ENCODE measurements around the gene ZCCHC9.
"Not testable (repeated sequence)": the region's sequence is repeated elsewhere in the genome, so short reads cannot be mapped to it uniquely, and the experiment has no call there.

ZCCHC9 gene

DNA sequence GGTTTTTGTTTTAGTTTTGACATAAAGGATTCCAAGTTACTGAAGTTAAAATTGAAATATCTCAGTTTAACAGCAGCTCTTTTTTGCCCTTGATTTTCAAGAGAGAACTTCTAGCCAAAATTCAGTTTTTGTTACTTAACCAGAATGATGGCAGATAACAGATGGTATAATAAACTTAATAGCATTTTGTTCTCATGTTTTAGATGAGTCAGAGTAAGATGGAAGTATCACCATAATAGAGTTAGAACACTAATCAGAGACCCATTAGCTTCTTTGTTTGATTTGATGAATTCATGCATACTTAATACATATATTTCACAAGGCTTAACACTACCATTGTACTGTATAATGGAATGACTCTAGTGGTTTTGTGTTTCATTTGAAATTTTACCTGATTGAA lies 11.9 kb downstream of the ZCCHC9 start:
- no peaks in the 10 kb centered on the region for H3K36me3 ChIP-seq (ENCODE audit: control insufficient read depth, insufficient read depth, low read length)
- no peak overlapping the region for H3K4me3 ChIP-seq (ENCODE audit: low read length)
- H3K9me3 ChIP-seq (ENCODE audit: control insufficient read depth, low read length): no peaks in the 10 kb centered on the region

DNA sequence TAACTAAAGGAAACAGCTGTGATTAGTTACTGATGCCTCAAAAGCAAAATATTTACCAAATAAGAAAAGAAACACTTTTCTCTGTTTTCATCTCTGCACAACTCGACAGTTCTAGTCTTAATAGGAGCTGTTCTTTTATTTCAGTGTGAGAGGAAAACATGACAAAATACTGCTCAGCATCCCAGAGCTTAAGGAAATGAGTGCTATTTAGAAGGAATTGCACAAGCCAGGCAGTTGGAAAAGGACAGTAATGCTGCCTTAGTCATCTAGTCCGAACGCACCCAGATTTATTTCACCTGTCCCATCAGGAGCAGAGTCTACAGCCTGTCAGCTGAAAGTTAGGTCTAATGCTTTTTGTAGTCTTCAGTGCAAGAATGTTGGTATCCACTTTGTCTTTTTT lies 12.3 kb downstream of the ZCCHC9 start:
- no peak overlapping the region for H3K4me3 ChIP-seq (ENCODE audit: low read length)
- H3K36me3 ChIP-seq (ENCODE audit: control insufficient read depth, insufficient read depth, low read length): no peaks in the 10 kb centered on the region
- no peaks in the 10 kb centered on the region for H3K4me1 ChIP-seq (ENCODE audit: control insufficient read depth, insufficient read depth, low read length)
- no peak overlapping the region for H3K9ac ChIP-seq (ENCODE audit: low read length)
- H3K9me3 ChIP-seq (ENCODE audit: control insufficient read depth, low read length): no peaks in the 10 kb centered on the region
- no peaks in the 10 kb centered on the region for H3K27me3 ChIP-seq (ENCODE audit: control insufficient read depth, insufficient read depth, low read length)

More for the DNA sequence above, 11.9 kb downstream of the ZCCHC9 start:
- H3K4me1 ChIP-seq (ENCODE audit: control insufficient read depth, insufficient read depth, low read length): no peaks in the 10 kb centered on the region
- no peak overlapping the region for H3K9ac ChIP-seq (ENCODE audit: low read length)
- no peaks in the 10 kb centered on the region for H3K27me3 ChIP-seq (ENCODE audit: control insufficient read depth, insufficient read depth, low read length)

DNA sequence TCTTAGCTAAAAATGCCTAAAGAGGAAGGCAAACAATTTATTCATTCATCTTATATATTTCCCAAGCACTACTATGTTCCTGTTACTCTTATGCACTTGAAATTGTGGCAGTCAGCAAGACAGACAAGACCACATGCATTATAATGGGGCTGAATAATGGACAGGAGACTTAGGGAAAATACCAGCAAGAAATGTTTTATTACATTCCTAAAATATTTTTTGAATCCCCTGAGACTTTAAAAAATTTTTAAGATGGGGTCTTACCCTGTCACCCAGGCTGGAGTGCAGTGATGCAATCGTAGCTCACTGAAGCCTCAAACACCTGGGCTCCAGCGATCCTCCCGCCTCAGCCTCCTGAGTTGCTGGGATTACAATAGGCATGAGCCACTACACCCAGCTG lies 13.2 kb downstream of the ZCCHC9 start:
- Histone ChIP-seq H3K4me3 (ENCODE audit: low read length) (no peak overlapping the region), H3K4me1 (ENCODE audit: control insufficient read depth, insufficient read depth, low read length) (no peaks in the 10 kb centered on the region), H3K36me3 (ENCODE audit: control insufficient read depth, insufficient read depth, low read length) (no peaks in the 10 kb centered on the region), H3K27me3 (ENCODE audit: control insufficient read depth, insufficient read depth, low read length) (no peaks in the 10 kb centered on the region), H3K9me3 (ENCODE audit: control insufficient read depth, low read length) (no peaks in the 10 kb centered on the region), H3K9ac (ENCODE audit: low read length) (no peak overlapping the region)

GRCh38 chr5:81315336-81315735 lies 13.9 kb downstream of the ZCCHC9 start:
- H3K27me3 ChIP-seq (ENCODE audit: control insufficient read depth, insufficient read depth, low read length): no peaks in the 10 kb centered on the region
- H3K9me3 ChIP-seq (ENCODE audit: control insufficient read depth, low read length): no peaks in the 10 kb centered on the region
- no peaks in the 10 kb centered on the region for H3K36me3 ChIP-seq (ENCODE audit: control insufficient read depth, insufficient read depth, low read length)
- H3K9ac ChIP-seq (ENCODE audit: low read length): no peak overlapping the region
- no peak overlapping the region for H3K4me3 ChIP-seq (ENCODE audit: low read length)
- H3K4me1 ChIP-seq (ENCODE audit: control insufficient read depth, insufficient read depth, low read length): no peaks in the 10 kb centered on the region

GRCh38 chr5:81315830-81316229 lies 14.4 kb downstream of the ZCCHC9 start:
- no peaks in the 10 kb centered on the region for H3K9me3 ChIP-seq (ENCODE audit: control insufficient read depth, low read length)
- no peaks in the 10 kb centered on the region for H3K27me3 ChIP-seq (ENCODE audit: control insufficient read depth, insufficient read depth, low read length)
- no peak overlapping the region for H3K9ac ChIP-seq (ENCODE audit: low read length)
- H3K4me1 ChIP-seq (ENCODE audit: control insufficient read depth, insufficient read depth, low read length): no peaks in the 10 kb centered on the region
- no peak overlapping the region for H3K4me3 ChIP-seq (ENCODE audit: low read length)
- no peaks in the 10 kb centered on the region for H3K36me3 ChIP-seq (ENCODE audit: control insufficient read depth, insufficient read depth, low read length)

GRCh38 chr5:81316571-81316970 lies 15.2 kb downstream of the ZCCHC9 start:
- no peak overlapping the region for H3K9ac ChIP-seq (ENCODE audit: low read length)
- no peak overlapping the region for H3K4me3 ChIP-seq (ENCODE audit: low read length)
- H3K9me3 ChIP-seq (ENCODE audit: control insufficient read depth, low read length): no peaks in the 10 kb centered on the region
- H3K27me3 ChIP-seq (ENCODE audit: control insufficient read depth, insufficient read depth, low read length): no peaks in the 10 kb centered on the region
- no peaks in the 10 kb centered on the region for H3K4me1 ChIP-seq (ENCODE audit: control insufficient read depth, insufficient read depth, low read length)
- H3K36me3 ChIP-seq (ENCODE audit: control insufficient read depth, insufficient read depth, low read length): no peaks in the 10 kb centered on the region

DNA sequence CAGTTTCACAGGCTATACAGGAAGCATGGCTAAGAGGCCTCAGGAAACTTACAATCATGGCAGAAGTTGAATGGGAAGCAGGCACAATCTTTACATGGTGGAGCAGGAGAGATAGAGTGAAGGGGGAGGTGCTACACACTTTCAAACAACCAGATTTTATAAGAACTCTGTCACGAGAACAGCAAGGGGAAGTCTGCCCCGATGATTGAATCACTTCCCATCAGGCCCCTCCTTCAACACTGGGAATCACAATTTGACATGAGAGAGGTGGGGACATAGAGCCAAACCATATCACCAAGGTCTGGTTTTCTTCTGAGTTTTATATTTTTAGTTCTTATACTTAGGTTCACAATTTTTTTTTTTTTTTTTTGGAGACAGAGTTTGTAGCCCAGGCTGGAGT lies 16.1 kb downstream of the ZCCHC9 start:
- Histone ChIP-seq H3K9ac (ENCODE audit: low read length) (no peak overlapping the region), H3K4me1 (ENCODE audit: control insufficient read depth, insufficient read depth, low read length) (no peaks in the 10 kb centered on the region), H3K27me3 (ENCODE audit: control insufficient read depth, insufficient read depth, low read length) (no peaks in the 10 kb centered on the region), H3K4me3 (ENCODE audit: low read length) (no peak overlapping the region), H3K36me3 (ENCODE audit: control insufficient read depth, insufficient read depth, low read length) (no peaks in the 10 kb centered on the region), H3K9me3 (ENCODE audit: control insufficient read depth, low read length) (no peaks in the 10 kb centered on the region)

DNA sequence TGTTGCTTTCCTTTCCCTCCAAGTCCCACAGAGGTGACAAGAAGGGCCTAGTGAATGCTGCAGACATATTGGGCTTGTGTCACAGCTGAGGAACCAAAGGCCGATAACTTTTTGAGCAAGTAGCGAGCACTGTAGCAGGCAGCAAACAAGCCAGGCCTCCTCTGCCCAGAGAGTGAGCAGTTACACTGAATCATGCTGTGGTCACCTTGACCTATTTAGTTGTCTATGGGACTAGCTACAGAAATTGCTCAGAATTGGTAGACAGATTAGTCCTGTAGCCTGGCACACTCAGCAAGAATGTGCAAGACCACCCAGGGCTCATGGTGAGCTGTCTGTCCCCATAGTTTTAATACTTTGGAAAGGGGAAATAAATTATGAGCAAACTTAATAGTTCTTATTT lies 25.2 kb downstream of the ZCCHC9 start:
- no peaks in the 10 kb centered on the region for H3K4me1 ChIP-seq (ENCODE audit: control insufficient read depth, insufficient read depth, low read length)
- no peaks in the 10 kb centered on the region for H3K36me3 ChIP-seq (ENCODE audit: control insufficient read depth, insufficient read depth, low read length)
- H3K9me3 ChIP-seq (ENCODE audit: control insufficient read depth, low read length): no peaks in the 10 kb centered on the region
- no peak overlapping the region for H3K9ac ChIP-seq (ENCODE audit: low read length)
- no peak overlapping the region for H3K4me3 ChIP-seq (ENCODE audit: low read length)
- no peaks in the 10 kb centered on the region for H3K27me3 ChIP-seq (ENCODE audit: control insufficient read depth, insufficient read depth, low read length)

DNA sequence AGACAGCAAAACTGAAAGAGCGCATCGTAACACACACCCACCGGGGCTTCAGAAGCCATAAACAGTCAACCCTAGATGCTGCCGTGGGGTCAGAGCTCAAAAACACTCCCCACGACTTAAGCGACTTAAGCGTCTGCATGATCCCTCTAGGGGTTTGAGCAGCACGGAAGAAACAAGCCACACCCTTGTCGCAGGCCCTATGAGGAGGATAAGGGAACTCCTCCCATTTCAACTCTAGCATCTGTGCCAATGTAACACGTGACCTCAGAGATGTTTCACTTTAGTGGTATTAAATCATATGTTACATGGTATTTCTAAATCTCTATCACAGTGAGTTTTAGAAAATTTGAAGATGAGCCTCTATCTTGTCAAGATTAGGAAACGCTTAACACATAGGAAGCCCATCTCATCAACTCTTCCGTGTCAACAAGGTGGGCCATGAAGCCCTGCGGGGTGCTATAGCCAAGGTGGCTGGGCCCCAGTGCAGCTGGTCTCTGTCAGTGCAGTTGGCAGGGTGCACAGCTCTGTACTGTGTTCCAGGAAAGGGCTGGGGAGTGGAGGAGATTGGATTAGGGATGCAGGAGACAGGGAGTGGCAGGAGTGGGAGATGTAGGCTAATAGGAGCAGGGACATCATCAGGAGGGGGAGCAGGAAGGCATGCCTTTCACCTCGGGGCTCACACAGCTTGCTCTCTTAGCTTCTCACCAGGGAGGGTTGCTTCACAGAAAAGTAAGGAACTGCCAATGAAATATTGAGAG lies 33.1 kb downstream of the ZCCHC9 start:
- Histone ChIP-seq H3K4me3 (ENCODE audit: low read length) (no peak overlapping the region), H3K4me1 (ENCODE audit: control insufficient read depth, insufficient read depth, low read length) (no peaks in the 10 kb centered on the region), H3K27me3 (ENCODE audit: control insufficient read depth, insufficient read depth, low read length) (no peaks in the 10 kb centered on the region), H3K36me3 (ENCODE audit: control insufficient read depth, insufficient read depth, low read length) (no peaks in the 10 kb centered on the region), H3K9ac (ENCODE audit: low read length) (no peak overlapping the region), H3K9me3 (ENCODE audit: control insufficient read depth, low read length) (no peaks in the 10 kb centered on the region)

DNA sequence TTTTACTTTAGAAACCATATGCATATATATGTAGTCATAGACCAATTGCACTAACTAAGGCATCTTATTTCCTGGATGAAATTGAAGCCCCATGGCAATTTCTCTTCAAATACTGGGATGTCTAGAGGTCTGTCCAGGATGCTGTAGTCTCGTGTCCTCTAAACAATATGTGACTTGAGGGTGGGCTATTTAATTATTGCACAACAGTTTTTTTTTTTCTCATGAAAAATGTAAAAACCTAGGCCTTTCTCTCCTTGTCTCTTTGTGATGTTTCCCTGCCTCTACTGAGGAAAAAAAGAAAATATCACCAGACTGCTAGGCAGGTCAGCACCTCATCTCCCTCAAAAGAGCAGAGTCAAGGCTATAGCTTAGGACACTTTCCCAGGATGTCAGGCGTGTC lies 34.6 kb downstream of the ZCCHC9 start:
- H3K36me3 ChIP-seq (ENCODE audit: control insufficient read depth, insufficient read depth, low read length): no peaks in the 10 kb centered on the region
- H3K9ac ChIP-seq (ENCODE audit: low read length): no peak overlapping the region
- H3K4me1 ChIP-seq (ENCODE audit: control insufficient read depth, insufficient read depth, low read length): no peaks in the 10 kb centered on the region
- no peaks in the 10 kb centered on the region for H3K27me3 ChIP-seq (ENCODE audit: control insufficient read depth, insufficient read depth, low read length)
- no peaks in the 10 kb centered on the region for H3K9me3 ChIP-seq (ENCODE audit: control insufficient read depth, low read length)
- H3K4me3 ChIP-seq (ENCODE audit: low read length): no peak overlapping the region

DNA sequence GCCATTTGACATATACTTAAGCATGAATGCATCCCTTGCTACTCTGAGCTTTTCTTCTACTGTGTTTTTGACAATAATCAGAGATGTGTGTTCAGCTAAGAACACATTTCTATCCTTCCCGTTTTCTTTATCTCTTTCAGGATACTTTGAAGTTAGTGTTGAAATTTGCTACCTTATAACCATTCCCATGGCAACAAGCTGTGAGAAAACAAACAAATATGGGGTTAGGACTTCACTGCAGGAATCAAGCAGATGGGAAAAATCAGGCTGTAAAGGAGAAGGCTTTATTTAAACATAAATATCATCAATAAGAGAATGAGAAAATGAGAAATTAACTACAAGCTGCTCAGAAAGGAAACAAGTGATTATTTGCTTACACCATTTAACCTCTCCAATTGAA lies 35.2 kb downstream of the ZCCHC9 start:
- H3K4me1 ChIP-seq (ENCODE audit: control insufficient read depth, insufficient read depth, low read length): no peaks in the 10 kb centered on the region
- H3K27me3 ChIP-seq (ENCODE audit: control insufficient read depth, insufficient read depth, low read length): no peaks in the 10 kb centered on the region
- H3K9me3 ChIP-seq (ENCODE audit: control insufficient read depth, low read length): no peaks in the 10 kb centered on the region
- H3K36me3 ChIP-seq (ENCODE audit: control insufficient read depth, insufficient read depth, low read length): no peaks in the 10 kb centered on the region
- no peak overlapping the region for H3K4me3 ChIP-seq (ENCODE audit: low read length)
- no peak overlapping the region for H3K9ac ChIP-seq (ENCODE audit: low read length)

DNA sequence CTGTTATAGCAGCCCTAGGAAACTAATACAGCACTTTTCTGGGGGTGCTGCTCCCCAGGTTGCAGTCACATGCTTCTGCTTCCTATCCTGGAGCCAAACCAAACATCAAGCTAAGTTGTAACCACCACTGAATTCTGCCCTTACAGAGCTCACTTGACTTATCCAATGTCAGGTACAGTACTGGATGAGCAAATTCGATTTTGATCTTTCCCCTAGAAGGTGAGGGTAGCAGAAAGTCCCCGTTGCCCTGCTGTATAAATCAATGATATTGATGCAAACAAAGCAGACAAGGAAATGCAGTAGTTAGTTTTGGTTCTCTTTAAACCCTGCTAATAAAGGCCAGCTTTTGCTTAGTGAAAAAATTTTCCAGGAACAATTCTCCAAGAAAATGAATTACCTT lies 36.4 kb downstream of the ZCCHC9 start:
- Histone ChIP-seq H3K4me1 (ENCODE audit: control insufficient read depth, insufficient read depth, low read length) (no peaks in the 10 kb centered on the region), H3K36me3 (ENCODE audit: control insufficient read depth, insufficient read depth, low read length) (no peaks in the 10 kb centered on the region), H3K4me3 (ENCODE audit: low read length) (no peak overlapping the region), H3K9me3 (ENCODE audit: control insufficient read depth, low read length) (no peaks in the 10 kb centered on the region), H3K27me3 (ENCODE audit: control insufficient read depth, insufficient read depth, low read length) (no peaks in the 10 kb centered on the region), H3K9ac (ENCODE audit: low read length) (no peak overlapping the region)

DNA sequence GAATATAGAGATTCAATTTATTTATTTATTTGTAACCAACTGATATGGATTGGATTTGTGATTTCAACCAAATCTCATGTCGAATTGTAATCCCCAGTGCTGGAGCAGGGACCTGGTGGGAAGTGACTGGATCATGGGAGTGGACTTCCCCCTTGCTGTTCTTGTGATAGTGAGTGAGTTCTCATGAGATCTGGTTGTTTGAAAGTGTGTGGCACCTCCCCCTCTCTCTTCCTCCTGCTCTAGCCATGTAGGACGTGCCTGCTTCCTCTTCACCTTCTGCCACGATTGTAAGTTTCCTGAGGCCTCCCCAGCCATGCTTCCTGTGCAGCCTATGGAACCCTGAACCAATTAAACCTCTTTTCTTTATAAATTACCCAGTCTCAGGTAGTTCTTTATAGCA lies 36.8 kb downstream of the ZCCHC9 start:
- not testable (repeated sequence) for H3K4me3 ChIP-seq (ENCODE audit: low read length); H3K27me3 ChIP-seq (ENCODE audit: control insufficient read depth, insufficient read depth, low read length); H3K9ac ChIP-seq (ENCODE audit: low read length); H3K9me3 ChIP-seq (ENCODE audit: control insufficient read depth, low read length); H3K36me3 ChIP-seq (ENCODE audit: control insufficient read depth, insufficient read depth, low read length); H3K4me1 ChIP-seq (ENCODE audit: control insufficient read depth, insufficient read depth, low read length)

Data from mucosa of stomach (tissue), 1 donor.